Activated CD8-positive, alpha-beta T cell treated with anti-CD3 and anti-CD28 coated beads, Interleukin-2, amount 10 ng/mL, durations not matched to agents 7 days and 5 days (primary cell): Measurements from ENCODE around the gene BICC1. TPM values are rescaled to one million over a fixed set of nuclear protein-coding genes. Genes with fewer than 3 reads are reported as not detected.

ENCODE experiments used
- ATAC-seq: fragments of 150-1000 bp; cut with Tn5 transposase; one replicate; pipeline ENCODE4 v1.10.0; 2021; ENCODE audit warnings: moderate library complexity
- CTCF ChIA-PET: fragments of 350-600 bp; sonication (Branson Sonifier 250); formaldehyde crosslinking; loops from one replicate; lab custom pipeline; 2021; ENCODE audit warnings: antibody characterized with exemption; lab: Charles Lee
- POLR2A ChIA-PET: fragments of 350-600 bp; sonication (Branson Sonifier 250); formaldehyde crosslinking; loops from one replicate; lab custom pipeline; 2021; ENCODE audit warnings: antibody characterized with exemption; lab: Charles Lee
- DNase-seq: peaks from one replicate; pipeline ENCODE4 v3.0.0-alpha.2; 2020
- H3K27ac Mint-ChIP-seq: one replicate; pipeline ENCODE4 v1.8.0; 2021; ENCODE audit warnings: mild to moderate bottlenecking, mixed read lengths
- H3K27me3 Mint-ChIP-seq: one replicate; pipeline ENCODE4 v1.8.0; 2021; ENCODE audit warnings: low read depth, mixed read lengths
- H3K36me3 Mint-ChIP-seq: one replicate; pipeline ENCODE4 v1.8.0; 2021; ENCODE audit warnings: low read depth, mixed read lengths
- H3K4me1 Mint-ChIP-seq: one replicate; pipeline ENCODE4 v1.8.0; 2021; ENCODE audit warnings: low read depth, mixed read lengths
- H3K4me3 Mint-ChIP-seq: one replicate; pipeline ENCODE4 v1.8.0; 2021; ENCODE audit warnings: mild to moderate bottlenecking, mixed read lengths
- H3K9me3 Mint-ChIP-seq: one replicate; pipeline ENCODE4 v1.8.0; 2022; ENCODE audit warnings: mixed read lengths; ENCODE audit not compliant: insufficient read depth
- total RNA-seq, 2 experiments: library from RNA; stranded (reverse); gene quantifications; one replicate each; pipeline ENCODE4 v1.2.3, GENCODE V29; 2021

BICC1 gene
- total RNA-seq, 2 experiments from 2014 or later: not detected

- Mint-ChIP-seq H3K27ac (no peak overlapping the region), H3K9me3 (no peaks in the 10 kb centered on the region), H3K27me3 (no peaks in the 10 kb centered on the region), H3K4me1 (no peaks in the 10 kb centered on the region), H3K36me3 (no peaks in the 10 kb centered on the region), H3K4me3 (no peak overlapping the region)
- ChIA-PET CTCF (no interaction called here), POLR2A (no interaction called here)
- ATAC-seq (no peak), DNase-seq (no peak)
Observed at GRCh38 chr10:58704226-58704625, 191.6 kb downstream of the BICC1 start.

- no peaks in the 10 kb centered on the region for H3K36me3 Mint-ChIP-seq
- ChIA-PET CTCF (no interaction called here), POLR2A (no interaction called here)
- DNase-seq (no peak), ATAC-seq (no peak)
- H3K27me3 Mint-ChIP-seq: no peaks in the 10 kb centered on the region
- no peak overlapping the region for H3K4me3 Mint-ChIP-seq
- H3K9me3 Mint-ChIP-seq: no peaks in the 10 kb centered on the region
- H3K4me1 Mint-ChIP-seq: no peaks in the 10 kb centered on the region
- no peak overlapping the region for H3K27ac Mint-ChIP-seq
Observed at GRCh38 chr10:58704671-58705141, 192.0 kb downstream of the BICC1 start.

GRCh38 chr10:58706836-58707235, 194.2 kb downstream of the BICC1 start:
- no peaks in the 10 kb centered on the region for H3K4me1 Mint-ChIP-seq
- CTCF ChIA-PET: no interaction called here
- H3K9me3 Mint-ChIP-seq: no peaks in the 10 kb centered on the region
- no peaks in the 10 kb centered on the region for H3K36me3 Mint-ChIP-seq
- ATAC-seq (no peak), DNase-seq (no peak)
- POLR2A ChIA-PET: no interaction called here
- H3K27me3 Mint-ChIP-seq: no peaks in the 10 kb centered on the region
- no peak overlapping the region for H3K4me3 Mint-ChIP-seq
- no peak overlapping the region for H3K27ac Mint-ChIP-seq

DNA sequence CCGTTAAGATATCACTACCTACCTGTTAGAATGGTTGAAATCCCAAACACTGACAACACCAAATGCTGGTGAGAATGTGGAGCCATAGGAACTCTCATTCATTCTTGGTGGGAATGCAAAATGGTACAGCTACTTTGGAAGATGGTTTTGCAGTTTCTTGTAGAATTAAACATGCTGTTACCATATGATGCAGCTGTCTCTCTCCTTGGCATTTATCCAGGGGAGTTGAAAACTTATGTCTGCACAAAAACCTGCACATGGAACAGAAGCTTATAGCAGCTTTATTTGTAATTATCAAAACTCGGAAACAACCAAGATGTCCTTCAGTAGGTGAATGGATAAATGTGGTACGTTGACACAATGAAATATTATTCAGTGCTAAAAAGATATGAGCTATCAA, 199.5 kb downstream of the BICC1 start:
- no peak for ATAC-seq
- CTCF ChIA-PET: no interaction called here
- no peaks in the 10 kb centered on the region for H3K27me3 Mint-ChIP-seq
- H3K27ac Mint-ChIP-seq: no peak overlapping the region
- no peaks in the 10 kb centered on the region for H3K9me3 Mint-ChIP-seq
- DNase-seq: no peak
- no peaks in the 10 kb centered on the region for H3K4me1 Mint-ChIP-seq
- H3K4me3 Mint-ChIP-seq: no peak overlapping the region
- POLR2A ChIA-PET: no interaction called here
- H3K36me3 Mint-ChIP-seq: no peaks in the 10 kb centered on the region

GRCh38 chr10:58712982-58713381, 200.3 kb downstream of the BICC1 start:
- no peak for ATAC-seq
- DNase-seq: no peak
- no peaks in the 10 kb centered on the region for H3K9me3 Mint-ChIP-seq
- ChIA-PET CTCF (no interaction called here), POLR2A (no interaction called here)
- no peaks in the 10 kb centered on the region for H3K4me1 Mint-ChIP-seq
- H3K4me3 Mint-ChIP-seq: no peak overlapping the region
- H3K27me3 Mint-ChIP-seq: no peaks in the 10 kb centered on the region
- no peaks in the 10 kb centered on the region for H3K36me3 Mint-ChIP-seq
- no peak overlapping the region for H3K27ac Mint-ChIP-seq

- Mint-ChIP-seq H3K27ac (no peak overlapping the region), H3K9me3 (no peaks in the 10 kb centered on the region), H3K4me1 (no peaks in the 10 kb centered on the region), H3K4me3 (no peak overlapping the region), H3K36me3 (no peaks in the 10 kb centered on the region), H3K27me3 (no peaks in the 10 kb centered on the region)
- ChIA-PET POLR2A (no interaction called here), CTCF (no interaction called here)
- ATAC-seq: no peak
- no peak for DNase-seq
Observed at GRCh38 chr10:58714409-58714808, 201.7 kb downstream of the BICC1 start.

GRCh38 chr10:58715061-58715460, 202.4 kb downstream of the BICC1 start:
- no peaks in the 10 kb centered on the region for H3K36me3 Mint-ChIP-seq
- H3K9me3 Mint-ChIP-seq: no peaks in the 10 kb centered on the region
- no peak for ATAC-seq
- no peak overlapping the region for H3K27ac Mint-ChIP-seq
- ChIA-PET POLR2A (no interaction called here), CTCF (no interaction called here)
- no peaks in the 10 kb centered on the region for H3K27me3 Mint-ChIP-seq
- H3K4me3 Mint-ChIP-seq: no peak overlapping the region
- no peak for DNase-seq
- H3K4me1 Mint-ChIP-seq: no peaks in the 10 kb centered on the region

- ATAC-seq: no peak
- ChIA-PET POLR2A (no interaction called here), CTCF (no interaction called here)
Observed at GRCh38 chr10:58718596-58718995, 205.9 kb downstream of the BICC1 start.

GRCh38 chr10:58721601-58722281, 209.1 kb downstream of the BICC1 start:
- H3K4me1 Mint-ChIP-seq: no peaks in the 10 kb centered on the region
- DNase-seq: no peak
- H3K27me3 Mint-ChIP-seq: no peaks in the 10 kb centered on the region
- no peak overlapping the region for H3K27ac Mint-ChIP-seq
- ChIA-PET CTCF (no interaction called here), POLR2A (no interaction called here)
- no peak for ATAC-seq
- H3K36me3 Mint-ChIP-seq: no peaks in the 10 kb centered on the region
- no peak overlapping the region for H3K4me3 Mint-ChIP-seq
- H3K9me3 Mint-ChIP-seq: no peaks in the 10 kb centered on the region

More at GRCh38 chr10:58718596-58718995, 205.9 kb downstream of the BICC1 start:
- no peaks in the 10 kb centered on the region for H3K36me3 Mint-ChIP-seq
- no peak for DNase-seq
- H3K9me3 Mint-ChIP-seq: no peaks in the 10 kb centered on the region
- no peak overlapping the region for H3K27ac Mint-ChIP-seq
- H3K4me1 Mint-ChIP-seq: no peaks in the 10 kb centered on the region
- no peaks in the 10 kb centered on the region for H3K27me3 Mint-ChIP-seq
- no peak overlapping the region for H3K4me3 Mint-ChIP-seq

DNA sequence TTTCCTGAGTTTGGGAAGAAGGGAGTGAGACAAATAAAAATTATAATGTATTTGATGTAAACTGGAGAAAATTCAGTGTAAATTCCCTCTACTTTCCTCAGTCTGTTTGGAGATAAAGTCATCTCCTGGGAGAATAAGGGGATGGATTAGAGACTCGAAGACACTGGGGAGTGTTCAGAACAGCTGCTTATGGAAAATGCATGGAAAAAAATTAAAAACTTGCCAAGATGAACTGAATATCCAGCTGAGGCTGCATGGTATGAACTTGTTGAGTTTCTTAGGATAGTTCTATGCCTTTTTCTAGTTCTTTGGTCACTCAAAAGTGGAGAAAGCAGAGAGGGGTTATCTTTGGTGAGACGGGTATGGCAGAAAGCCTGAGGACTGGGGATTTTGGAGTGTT, 210.5 kb downstream of the BICC1 start:
- Mint-ChIP-seq H3K4me3 (no peak overlapping the region), H3K36me3 (no peaks in the 10 kb centered on the region), H3K9me3 (no peaks in the 10 kb centered on the region), H3K27me3 (no peaks in the 10 kb centered on the region), H3K27ac (no peak overlapping the region), H3K4me1 (no peaks in the 10 kb centered on the region)
- DNase-seq (no peak), ATAC-seq (no peak)
- CTCF ChIA-PET: no interaction called here
- POLR2A ChIA-PET: no interaction called here

DNA sequence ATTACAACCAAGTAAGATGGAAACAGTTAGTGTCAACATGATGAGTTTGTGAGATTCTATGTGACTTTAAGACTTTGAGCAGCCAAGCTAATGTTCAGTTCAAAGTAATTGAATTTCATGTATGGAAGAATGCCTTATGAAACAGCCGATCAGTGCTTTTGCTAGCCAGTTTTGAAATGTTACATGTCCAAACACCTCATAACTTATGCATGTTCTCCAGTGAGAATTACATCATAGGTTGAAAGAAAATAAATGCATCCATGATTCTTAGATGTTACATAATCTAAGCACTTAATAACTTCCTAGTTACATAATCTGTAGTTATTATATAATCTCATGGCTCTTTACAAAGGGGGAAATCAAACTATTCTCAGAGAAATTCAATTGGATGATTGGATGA, 211.3 kb downstream of the BICC1 start:
- Mint-ChIP-seq H3K9me3 (no peaks in the 10 kb centered on the region), H3K4me1 (no peaks in the 10 kb centered on the region), H3K27ac (no peak overlapping the region), H3K36me3 (no peaks in the 10 kb centered on the region), H3K27me3 (no peaks in the 10 kb centered on the region), H3K4me3 (no peak overlapping the region)
- CTCF ChIA-PET: no interaction called here
- POLR2A ChIA-PET: no interaction called here
- ATAC-seq (no peak), DNase-seq (no peak)

GRCh38 chr10:58724781-58725180, 212.1 kb downstream of the BICC1 start:
- no peaks in the 10 kb centered on the region for H3K4me1 Mint-ChIP-seq
- ChIA-PET POLR2A (no interaction called here), CTCF (no interaction called here)
- H3K36me3 Mint-ChIP-seq: no peaks in the 10 kb centered on the region
- no peaks in the 10 kb centered on the region for H3K27me3 Mint-ChIP-seq
- H3K9me3 Mint-ChIP-seq: no peaks in the 10 kb centered on the region
- DNase-seq: no peak
- no peak for ATAC-seq
- no peak overlapping the region for H3K4me3 Mint-ChIP-seq
- H3K27ac Mint-ChIP-seq: no peak overlapping the region

DNA sequence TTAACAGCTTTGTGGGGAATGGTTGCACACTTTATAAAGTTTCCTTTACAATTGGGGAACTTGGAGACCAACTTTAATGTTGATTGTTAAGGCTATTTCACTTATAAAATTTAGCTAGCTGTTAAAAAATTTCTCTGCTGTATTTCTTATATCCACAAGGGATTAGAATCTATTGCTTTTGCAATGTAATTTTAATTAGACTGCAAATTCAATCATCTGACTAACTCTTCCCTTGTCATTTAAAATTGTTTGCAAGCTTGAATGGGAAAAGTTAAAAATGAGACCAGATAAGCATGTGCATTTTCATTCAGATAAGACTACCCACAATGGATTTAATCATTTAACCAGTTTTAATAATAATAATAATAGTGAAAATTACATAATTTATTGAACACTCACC, 213.2 kb downstream of the BICC1 start:
- no peaks in the 10 kb centered on the region for H3K4me1 Mint-ChIP-seq
- ChIA-PET CTCF (no interaction called here), POLR2A (no interaction called here)
- ATAC-seq (no peak), DNase-seq (no peak)
- no peaks in the 10 kb centered on the region for H3K36me3 Mint-ChIP-seq
- no peaks in the 10 kb centered on the region for H3K9me3 Mint-ChIP-seq
- H3K27me3 Mint-ChIP-seq: no peaks in the 10 kb centered on the region
- no peak overlapping the region for H3K27ac Mint-ChIP-seq
- H3K4me3 Mint-ChIP-seq: no peak overlapping the region
